Right forelimb (tissue), 1 donor: ENCODE measurements around the gene R3HDM2.
"Not testable (repeated sequence)": the region's sequence is repeated elsewhere in the genome, so short reads cannot be mapped to it uniquely, and the experiment has no call there.

Experiments used
- DNase-seq: peaks from one replicate; pipeline ENCODE4 v3.0.0-alpha.2; 2018

Gene R3HDM2

GRCh38 chr12:57419495-57419894 lies 11.3 kb downstream of the R3HDM2 start:
- DNase-seq: no peak

DNA sequence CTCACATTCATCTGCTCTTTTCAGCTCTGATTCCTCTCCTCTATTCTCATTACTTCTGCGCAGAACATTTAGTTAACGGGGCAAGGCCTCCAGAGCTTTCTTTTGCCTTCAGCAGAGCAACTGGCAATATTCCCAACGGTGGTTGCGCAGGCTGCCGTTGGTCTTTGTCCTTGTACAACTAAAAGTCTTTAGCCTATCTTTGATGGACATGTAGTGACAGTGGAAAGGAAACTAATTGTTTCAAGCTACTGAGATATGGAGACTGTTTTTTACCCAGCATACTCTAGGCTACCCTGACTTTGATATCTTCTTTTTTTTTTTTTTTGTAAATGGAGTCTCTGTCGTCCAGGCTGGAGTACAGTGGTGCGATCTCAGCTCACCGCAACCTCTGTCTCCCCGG lies 12.6 kb downstream of the R3HDM2 start:
- no peak for DNase-seq

GRCh38 chr12:57416039-57416996 lies 14.5 kb downstream of the R3HDM2 start:
- DNase-seq: no peak

DNA sequence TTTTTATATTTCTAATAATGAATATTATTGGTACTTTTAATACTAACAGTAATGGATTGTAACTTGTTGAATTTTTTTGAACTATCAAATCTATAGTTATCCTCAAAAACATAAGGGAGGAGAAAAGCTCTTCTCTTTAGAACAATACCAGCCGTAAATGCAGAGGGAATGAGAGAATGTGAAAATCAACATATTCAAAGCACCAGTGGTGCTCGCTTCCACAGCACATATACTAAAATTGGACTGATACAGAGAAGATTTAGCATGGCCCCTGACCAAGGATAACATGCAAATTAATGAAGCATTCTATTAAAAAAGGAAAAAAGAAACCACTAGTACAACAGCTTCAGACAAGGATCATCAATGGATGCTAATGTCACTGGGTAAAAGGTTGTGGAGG lies 15.8 kb downstream of the R3HDM2 start:
- no peak for DNase-seq

DNA sequence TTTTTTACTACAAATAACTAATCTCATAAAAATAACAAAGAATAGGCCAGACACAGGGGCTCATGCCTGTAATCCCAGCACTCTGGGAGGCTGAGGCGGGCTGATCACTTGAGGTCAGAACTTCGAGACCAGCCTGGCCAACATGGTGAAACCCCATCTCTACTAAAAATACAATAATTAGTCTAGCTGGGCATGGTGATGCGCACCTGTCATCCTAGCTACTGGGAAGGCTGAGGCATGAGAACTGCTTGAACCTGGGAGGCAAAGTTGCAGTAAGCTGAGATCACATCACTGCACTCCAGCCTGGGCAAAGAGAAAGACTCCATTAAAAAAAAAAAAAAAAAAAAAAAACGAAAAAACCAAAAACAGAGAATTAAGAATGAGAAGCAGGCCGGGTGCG lies 16.7 kb downstream of the R3HDM2 start:
- not testable (repeated sequence) for DNase-seq

- DNase-seq: no peak
Measured at GRCh38 chr12:57410534-57410933, 20.3 kb downstream of the R3HDM2 start.

DNA sequence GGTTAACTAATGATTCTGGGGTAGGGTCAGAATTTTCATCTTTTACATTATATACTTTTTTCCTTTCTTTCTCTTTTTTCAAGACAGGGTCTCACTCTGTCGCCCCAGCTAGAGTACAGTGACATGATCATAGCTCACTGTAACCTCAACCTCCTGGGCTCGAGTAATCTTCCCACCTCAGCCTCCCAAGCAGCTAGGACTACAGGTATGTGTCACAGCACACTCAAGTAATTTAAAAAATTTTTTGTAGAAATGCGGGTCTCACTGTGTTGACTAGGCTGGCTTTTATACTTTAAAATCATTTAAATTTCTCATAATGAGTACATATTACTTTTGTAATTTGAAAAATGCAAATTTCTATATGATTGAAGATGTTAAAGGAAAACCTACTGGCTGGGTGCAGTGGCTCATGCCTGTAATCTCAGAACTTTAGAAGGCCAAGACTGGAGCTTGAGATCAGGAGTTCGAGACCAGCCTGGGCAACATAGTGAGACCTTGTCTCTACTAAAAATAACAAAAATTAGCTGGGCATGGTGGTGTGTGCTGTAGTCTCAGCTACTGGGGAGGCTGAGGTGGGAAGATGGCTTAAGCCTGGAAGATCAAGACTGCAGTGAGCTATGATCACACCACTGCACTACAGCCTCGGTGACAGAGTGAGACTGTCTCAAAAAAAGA lies 25.7 kb downstream of the R3HDM2 start:
- no peak for DNase-seq

DNA sequence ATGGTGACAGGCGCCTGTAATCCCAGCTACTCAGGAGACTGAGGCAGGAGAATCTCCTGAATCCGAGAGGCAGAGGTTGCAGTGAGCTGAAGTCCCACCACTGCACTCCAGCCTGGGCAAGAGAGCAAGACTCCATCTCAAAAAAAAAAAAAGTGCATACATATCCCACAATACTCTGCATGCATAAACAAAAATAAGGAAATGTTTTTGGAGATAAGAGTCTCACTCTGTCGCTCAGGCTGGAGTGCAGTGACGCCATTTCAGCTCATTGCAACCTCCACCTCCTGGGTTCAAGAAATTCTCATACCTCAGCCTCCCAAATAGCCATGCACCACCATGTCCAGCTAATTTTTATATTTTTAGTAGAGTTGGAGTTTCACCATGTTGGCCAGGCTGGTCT lies 28.7 kb downstream of the R3HDM2 start:
- not testable (repeated sequence) for DNase-seq

DNA sequence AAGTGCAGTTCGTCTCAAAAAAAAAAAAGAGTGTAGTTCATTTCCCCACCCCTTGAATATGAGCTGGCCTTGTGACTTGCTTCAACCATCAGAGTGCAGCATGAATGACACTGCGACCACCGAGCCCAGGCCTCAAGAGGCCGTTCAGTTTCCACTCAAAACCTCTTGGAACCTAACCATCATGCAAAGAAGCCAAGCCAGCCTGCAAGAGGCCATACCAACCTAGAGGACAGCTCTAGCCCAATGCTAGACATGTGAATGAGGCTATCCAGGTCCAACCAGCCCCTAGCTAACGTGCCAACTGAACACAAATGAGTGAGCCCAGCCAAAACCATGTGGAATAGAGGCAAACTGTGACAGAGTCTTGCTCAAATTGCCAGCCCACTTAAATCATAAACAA lies 29.7 kb downstream of the R3HDM2 start:
- DNase-seq: no peak

DNA sequence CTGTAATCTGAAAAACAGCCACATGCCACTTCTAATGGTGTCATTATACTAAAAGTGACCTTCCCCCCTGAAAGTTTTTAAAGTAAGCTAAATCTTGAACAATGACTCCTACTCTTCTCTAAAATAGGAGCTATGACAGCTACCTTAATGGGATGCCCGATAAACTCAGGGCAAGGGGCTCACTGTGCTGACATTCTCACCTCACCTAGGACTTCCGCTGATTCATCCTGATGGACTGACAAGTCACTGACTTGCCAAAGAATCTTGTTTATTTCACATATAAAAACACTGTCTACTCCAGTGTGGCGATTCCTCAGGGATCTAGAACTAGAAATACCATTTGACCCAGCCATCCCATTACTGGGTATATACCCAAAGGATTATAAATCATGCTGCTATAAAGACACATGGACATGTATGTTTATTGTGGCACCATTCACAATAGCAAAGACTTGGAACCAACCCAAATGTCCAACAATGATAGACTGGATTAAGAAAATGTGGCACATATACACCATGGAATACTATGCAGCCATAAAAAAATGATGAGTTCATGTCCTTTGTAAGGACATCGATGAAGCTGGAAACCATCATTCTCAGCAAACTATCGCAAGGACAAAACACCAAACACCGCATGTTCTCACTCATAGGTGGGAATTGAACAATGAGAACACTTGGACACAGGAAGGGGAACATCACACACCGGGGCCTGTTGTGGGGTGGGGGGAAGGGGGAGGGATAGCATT lies 31.0 kb downstream of the R3HDM2 start:
- DNase-seq: not testable (repeated sequence)

DNA sequence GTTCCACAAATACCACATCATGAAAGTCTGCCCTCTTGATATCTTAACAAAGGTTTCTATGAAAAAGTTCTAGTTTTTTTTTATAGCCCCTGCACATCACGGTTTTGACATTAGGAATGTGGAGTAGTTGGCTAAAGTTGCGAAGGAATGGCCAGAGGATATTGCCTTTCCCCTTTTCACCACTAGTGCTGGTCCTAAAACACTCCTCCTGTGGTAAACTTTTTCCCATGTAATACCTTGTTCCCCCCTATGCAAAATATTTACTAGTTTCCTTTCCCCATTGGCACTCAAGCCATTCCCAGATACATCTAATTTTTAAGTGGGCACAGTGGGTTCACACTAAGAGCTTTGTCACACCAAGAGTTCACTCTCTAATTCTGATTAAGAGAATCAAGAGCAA lies 33.4 kb downstream of the R3HDM2 start:
- no peak for DNase-seq

- DNase-seq: no peak
Measured at GRCh38 chr12:57395121-57395520, 35.7 kb downstream of the R3HDM2 start.

DNA sequence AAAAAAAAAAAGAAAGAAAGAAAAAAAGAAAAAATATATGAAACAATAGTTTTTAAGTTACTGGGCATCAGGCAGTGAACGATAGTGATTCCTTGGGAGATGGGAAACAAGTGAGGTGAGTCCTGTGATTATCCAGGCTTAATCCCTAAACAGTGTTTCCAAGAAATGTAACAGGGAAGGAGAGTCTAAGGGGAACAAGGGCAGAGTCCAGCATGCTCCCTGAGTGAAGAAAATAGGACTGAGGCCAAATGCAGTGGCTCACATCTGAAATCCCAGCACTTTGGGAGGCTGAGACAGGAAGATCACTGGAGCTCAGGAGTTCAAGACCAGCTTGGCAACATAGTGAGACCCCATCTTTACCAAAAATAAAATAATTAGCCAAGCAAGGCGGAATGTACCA lies 40.7 kb downstream of the R3HDM2 start:
- no peak for DNase-seq

- no peak for DNase-seq
Measured at GRCh38 chr12:57389033-57389432, 41.8 kb downstream of the R3HDM2 start.

GRCh38 chr12:57388425-57388824 lies 42.4 kb downstream of the R3HDM2 start:
- DNase-seq: no peak

- DNase-seq: no peak
Measured at GRCh38 chr12:57386187-57386720, 44.6 kb downstream of the R3HDM2 start.

DNA sequence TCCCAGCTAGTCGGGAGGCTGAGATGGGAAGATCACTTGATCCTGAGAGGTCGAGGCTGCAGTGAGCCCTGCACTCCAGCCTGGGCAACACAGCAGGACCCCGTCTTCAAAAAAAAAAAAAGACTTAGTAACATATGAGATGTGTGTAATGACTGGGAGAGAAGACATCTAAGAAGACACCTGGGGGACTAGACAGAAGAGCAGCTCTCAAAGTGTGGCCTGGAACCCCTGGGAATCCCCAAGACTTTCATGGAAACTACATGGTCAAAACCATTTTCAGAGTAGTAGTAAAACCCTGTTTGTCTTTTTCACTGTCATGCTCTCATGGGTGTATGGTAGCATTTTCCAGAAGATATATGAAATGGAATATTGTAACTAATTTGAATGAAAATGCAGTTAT lies 45.3 kb downstream of the R3HDM2 start:
- no peak for DNase-seq

- no peak for DNase-seq
Measured at GRCh38 chr12:57384478-57384877, 46.4 kb downstream of the R3HDM2 start.

GRCh38 chr12:57381693-57382220 lies 49.1 kb downstream of the R3HDM2 start:
- no peak for DNase-seq

- DNase-seq: no peak
Measured at GRCh38 chr12:57380300-57380699, 50.5 kb downstream of the R3HDM2 start.

DNA sequence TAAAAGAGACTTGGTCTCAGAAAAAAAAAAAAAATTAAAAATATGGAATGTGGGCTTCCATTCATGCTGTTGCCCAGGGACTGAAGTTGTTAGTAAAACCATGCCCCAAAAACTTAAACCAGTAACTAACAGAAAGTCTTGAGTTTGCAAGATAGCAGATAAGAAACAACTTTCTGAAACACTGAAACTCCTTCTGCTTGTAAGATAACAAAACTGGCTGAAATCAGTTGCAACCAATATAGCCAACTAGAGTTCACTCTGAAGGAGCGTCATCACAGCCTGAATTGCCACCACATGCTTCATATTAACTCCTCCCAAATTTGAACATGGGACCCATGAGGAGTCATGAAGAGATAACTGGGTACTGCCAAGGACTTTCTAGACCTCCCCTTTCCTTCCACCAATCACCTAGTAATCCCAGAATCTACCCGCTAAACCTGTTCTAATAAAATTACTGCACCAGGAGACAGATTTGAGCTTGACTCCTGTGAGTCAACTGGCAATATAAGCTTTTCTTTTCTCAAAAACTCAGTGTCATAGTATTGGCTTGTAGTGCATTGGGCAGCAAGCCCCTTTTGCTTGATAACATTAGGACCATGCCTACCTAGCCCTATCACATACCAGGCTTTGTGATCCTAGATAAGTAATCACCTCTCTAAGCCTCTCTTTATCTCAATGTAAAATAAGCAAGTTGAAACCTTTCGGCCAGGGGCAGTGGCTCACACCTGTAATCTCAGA lies 53.6 kb downstream of the R3HDM2 start:
- DNase-seq: no peak

DNA sequence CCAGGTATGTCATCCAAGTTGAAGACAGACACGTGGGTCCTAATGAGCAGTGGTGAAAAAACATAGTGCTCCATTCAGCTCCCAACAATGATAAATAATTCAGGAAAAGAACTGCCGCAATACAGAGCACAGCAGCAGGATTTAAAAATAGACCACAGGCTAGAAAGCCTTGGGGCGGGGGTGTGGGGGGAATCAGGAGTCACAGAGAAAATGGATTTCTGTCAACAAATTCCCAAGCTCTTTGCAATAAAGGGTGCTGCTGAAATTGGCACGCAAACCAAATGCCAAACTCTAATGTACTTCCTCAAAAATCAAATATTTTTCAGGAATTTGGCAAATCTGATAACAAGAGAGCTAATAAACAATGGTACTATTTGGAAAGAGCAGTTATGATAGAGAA lies 58.6 kb downstream of the R3HDM2 start:
- no peak for DNase-seq
